Right atrium auricular region (tissue), 2 donors: ENCODE data around the gene ZC3H11A. TPM values are rescaled to one million over a fixed set of nuclear protein-coding genes. Genes with fewer than 3 reads are reported as not detected.
"Not testable (repeated sequence)": the region's sequence is repeated elsewhere in the genome, so short reads cannot be mapped to it uniquely, and the experiment has no call there.

ENCODE experiments used
- DNase-seq: peaks from one replicate; pipeline ENCODE4 v3.0.0-alpha.2; 2019; ENCODE audit warnings: low spot score
- H3K27ac ChIP-seq, 2 donors: fragments of 200-600 bp; sonication (generic); 1 replicate in 1 of 2; 2 replicates in 1 of 2; pipeline ENCODE4 v1.5.1; 2016 to 2019
- H3K27me3 ChIP-seq, 2 donors: fragments of 200-600 bp; sonication (generic); one replicate each; pipeline versions ENCODE4 v1.5.1 to v1.6.0; 2017 to 2019
- H3K36me3 ChIP-seq: fragments of 200-600 bp; sonication (generic); one replicate; pipeline ENCODE4 v1.5.1; 2016
- H3K4me1 ChIP-seq, 2 donors: fragments of 200-600 bp; sonication (generic); one replicate each; pipeline versions ENCODE4 v1.5.1 to v1.6.0; 2017 to 2019
- H3K4me3 ChIP-seq, 2 donors: fragments of 200-600 bp; sonication (generic); 1 replicate in 1 of 2; 2 replicates in 1 of 2; pipeline ENCODE4 v1.5.1; 2017 to 2019; ENCODE audit warnings: mild to moderate bottlenecking in 1 of 2, moderate library complexity in 1 of 2
- H3K9me3 ChIP-seq, 2 donors: fragments of 200-600 bp; sonication (generic); one replicate each; pipeline ENCODE4 v1.5.1; 2019
- total RNA-seq, 2 donors: library from RNA; depleted of rRNA; stranded (reverse); fragments of >200 nt; gene quantifications; one replicate each; pipeline ENCODE4 v1.1.0, GENCODE V29; 2016
- TF ChIP-seq, protein P1 (sequence below), 2 donors: fragments of 200-600 bp; sonication (generic); IDR thresholded peaks; one replicate each; pipeline ENCODE4 v1.5.1; 2019; ENCODE audit warnings: antibody characterized with exemption in 2 of 2

The ZC3H11A gene
- total RNA-seq, result 10 to 100 TPM; 53.1 to 56.0 TPM

DNA sequence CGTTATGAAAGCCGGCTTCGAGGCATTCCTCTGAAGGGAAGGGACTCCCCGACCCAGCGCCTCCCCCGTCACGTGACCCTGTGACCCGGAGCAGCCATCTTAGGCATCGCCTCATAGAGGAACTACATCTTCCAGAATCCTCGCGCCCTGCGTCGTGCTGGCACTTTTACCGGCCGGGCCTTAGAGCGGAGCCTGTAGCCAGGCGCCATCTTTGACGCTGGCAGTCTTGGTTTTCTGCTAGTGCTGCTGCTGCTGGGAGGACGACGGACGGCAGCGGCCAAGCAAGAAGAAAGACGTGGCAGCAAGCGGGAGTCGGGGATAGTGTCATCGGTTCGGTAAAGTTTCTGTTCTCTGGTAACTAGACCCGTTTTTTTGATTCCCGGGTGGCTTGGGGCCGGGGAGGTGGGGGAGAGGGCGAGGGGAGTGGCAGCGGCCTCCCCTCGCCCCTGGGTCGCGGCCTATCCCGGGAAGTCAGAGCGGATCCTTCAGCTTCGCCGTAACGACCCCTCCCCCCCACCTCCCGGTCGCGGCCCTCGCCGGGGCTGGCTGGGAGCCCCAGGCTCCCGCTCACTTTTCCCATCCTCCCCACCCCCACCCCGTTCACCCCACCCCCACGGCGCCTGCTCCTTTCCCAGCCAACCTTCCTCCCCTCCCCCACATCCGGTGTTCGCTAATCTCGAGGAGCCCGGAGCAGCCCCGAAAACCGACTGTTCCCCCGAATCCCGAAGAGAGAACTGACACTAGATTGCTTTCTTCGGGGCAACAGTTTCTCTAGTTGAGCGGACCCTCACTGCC lies at the start of gene ZC3H11A, which contains the start of gene ZBED6:
Gene ZC3H11A, plus strand, starts transcription at position 183 of the 795 bp plus-strand sequence. CDS start 21,448 bp downstream, outside the sequence.
Gene ZBED6, plus strand, starts transcription at position 183 of the 795 bp plus-strand sequence. CDS start 1,900 bp downstream, outside the sequence.
- Histone ChIP-seq H3K36me3 (no peaks in the 10 kb centered on the region), H3K4me1 (peaks cover 0 to 48% of the 10 kb centered on the region in 2 donors), H3K9me3 (no peaks in the 10 kb centered on the region), H3K27ac (peak within 1 kb of the TSS; percentile 94 to 97), H3K4me3 (peak within 1 kb of the TSS; percentile 65 to 73), H3K27me3 (no peaks in the 10 kb centered on the region)
- TF ChIP-seq, protein P1, sequence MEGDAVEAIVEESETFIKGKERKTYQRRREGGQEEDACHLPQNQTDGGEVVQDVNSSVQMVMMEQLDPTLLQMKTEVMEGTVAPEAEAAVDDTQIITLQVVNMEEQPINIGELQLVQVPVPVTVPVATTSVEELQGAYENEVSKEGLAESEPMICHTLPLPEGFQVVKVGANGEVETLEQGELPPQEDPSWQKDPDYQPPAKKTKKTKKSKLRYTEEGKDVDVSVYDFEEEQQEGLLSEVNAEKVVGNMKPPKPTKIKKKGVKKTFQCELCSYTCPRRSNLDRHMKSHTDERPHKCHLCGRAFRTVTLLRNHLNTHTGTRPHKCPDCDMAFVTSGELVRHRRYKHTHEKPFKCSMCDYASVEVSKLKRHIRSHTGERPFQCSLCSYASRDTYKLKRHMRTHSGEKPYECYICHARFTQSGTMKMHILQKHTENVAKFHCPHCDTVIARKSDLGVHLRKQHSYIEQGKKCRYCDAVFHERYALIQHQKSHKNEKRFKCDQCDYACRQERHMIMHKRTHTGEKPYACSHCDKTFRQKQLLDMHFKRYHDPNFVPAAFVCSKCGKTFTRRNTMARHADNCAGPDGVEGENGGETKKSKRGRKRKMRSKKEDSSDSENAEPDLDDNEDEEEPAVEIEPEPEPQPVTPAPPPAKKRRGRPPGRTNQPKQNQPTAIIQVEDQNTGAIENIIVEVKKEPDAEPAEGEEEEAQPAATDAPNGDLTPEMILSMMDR (IDR thresholded peaks at IDR 0.05), result no peak
- DNase-seq, result peak; percentile 100

DNA sequence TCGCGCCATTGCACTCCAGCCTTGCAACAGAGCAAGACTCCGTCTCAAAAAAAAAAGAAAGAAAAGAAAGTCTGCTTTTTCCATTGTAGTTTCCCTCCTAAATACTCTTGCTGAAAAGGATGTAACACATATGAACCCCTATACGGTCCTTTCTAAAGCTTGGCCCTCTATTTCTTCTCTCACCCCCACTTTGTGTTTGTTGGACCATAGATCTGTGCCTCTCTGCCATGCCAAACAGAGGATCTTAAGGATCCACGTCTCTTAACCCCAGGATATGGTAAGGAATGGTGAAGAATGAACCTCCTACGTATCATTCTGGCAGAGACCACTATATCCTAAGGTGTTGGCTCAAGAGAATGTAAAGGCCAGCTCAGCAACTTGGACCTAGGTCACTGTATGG lies 49.1 kb upstream of the ZC3H11A start:
- no peaks in the 10 kb centered on the region for H3K36me3 ChIP-seq
- TF ChIP-seq, protein P1 (IDR thresholded peaks at IDR 0.05), result no peak
- no peak for DNase-seq
- no peaks in the 10 kb centered on the region for H3K27me3 ChIP-seq
- H3K4me1 ChIP-seq, result peaks cover 0 to 22% of the 10 kb centered on the region in 2 donors
- H3K27ac ChIP-seq, result no peak overlapping the region
- no peak overlapping the region for H3K4me3 ChIP-seq
- no peaks in the 10 kb centered on the region for H3K9me3 ChIP-seq

DNA sequence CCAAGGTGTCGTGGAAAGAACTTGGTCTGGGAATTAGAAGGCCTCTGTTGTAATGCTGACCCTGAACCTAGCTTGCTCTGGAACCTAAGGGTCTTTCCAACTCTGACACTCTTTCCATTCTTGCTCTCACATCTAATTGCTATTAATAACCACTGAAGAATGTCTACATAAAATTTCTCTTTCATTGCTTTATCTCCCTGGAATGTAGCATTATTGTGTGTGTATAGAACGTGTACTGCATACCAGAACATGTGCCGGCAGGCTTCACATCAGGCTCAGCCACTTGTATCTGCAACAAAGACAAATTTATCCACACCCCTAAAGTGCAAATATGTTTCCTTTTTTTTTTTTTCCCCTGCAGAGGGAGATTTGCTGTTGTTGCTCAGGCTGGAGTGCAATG lies 44.4 kb upstream of the ZC3H11A start:
- no peaks in the 10 kb centered on the region for H3K36me3 ChIP-seq
- TF ChIP-seq, protein P1 (IDR thresholded peaks at IDR 0.05), result no peak
- no peak for DNase-seq
- no peak overlapping the region for H3K27ac ChIP-seq
- no peaks in the 10 kb centered on the region for H3K4me1 ChIP-seq
- no peaks in the 10 kb centered on the region for H3K27me3 ChIP-seq
- H3K4me3 ChIP-seq, result no peak overlapping the region
- no peaks in the 10 kb centered on the region for H3K9me3 ChIP-seq

DNA sequence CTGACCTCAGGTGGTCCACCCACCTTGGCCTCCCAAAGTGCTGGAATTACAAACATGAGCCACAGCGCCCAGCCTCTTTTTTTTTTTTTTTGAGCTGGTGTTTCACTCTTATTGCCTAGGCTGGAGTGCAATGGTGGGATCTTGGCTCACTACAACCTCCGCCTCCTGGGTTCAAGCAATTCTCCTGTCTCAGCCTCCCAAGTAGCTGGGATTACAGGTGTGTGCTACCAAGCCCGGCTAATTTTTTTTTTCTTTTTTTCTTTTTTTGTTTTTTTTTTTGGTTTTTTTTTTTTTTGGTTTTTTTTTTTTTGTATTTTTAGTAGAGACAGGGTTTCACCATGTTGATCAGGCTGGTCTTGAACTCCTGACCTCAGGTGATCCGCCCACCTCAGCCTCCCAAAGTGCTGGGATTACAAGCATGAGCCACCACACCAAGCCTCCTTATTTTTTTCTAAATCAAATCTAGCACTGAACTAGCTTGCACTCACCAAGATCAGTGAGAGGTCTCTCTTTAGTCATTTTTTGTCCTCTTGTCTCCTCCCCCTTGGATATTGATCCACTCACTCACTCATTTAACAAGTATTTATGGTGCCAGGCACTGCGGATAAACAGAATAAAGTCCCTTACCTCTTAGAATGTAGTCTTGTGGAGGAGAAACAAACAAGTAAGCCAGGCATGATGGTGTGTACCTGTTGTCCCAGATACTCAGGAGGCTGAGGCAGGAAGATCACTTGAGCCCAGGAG lies 43.6 kb upstream of the ZC3H11A start:
- H3K27ac ChIP-seq, H3K36me3 ChIP-seq, H3K9me3 ChIP-seq, DNase-seq, H3K27me3 ChIP-seq, H3K4me1 ChIP-seq, H3K4me3 ChIP-seq: not testable (repeated sequence)

DNA sequence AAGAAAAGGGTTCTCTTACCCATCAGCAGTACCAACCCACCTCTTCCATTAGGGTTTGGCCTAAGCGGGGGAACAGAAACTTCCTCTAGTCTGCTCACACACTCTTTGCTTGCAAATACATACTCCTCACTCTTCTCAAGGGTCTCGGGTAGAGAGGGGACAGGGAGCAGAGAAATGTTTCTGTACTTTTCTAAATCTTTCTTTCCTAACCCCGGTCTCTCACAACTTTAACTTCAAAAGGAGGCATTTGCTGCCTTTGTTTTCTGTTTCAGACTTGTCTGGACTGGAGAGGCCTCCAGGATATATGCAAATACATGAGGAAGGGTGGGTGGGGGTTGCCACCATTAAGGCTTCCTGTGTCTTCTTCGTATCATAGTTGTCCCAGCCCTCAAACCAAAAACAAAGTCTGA lies 41.0 kb upstream of the ZC3H11A start:
- Histone ChIP-seq H3K27ac (no peak overlapping the region), H3K4me1 (no peaks in the 10 kb centered on the region), H3K27me3 (no peaks in the 10 kb centered on the region), H3K9me3 (no peaks in the 10 kb centered on the region), H3K36me3 (no peaks in the 10 kb centered on the region), H3K4me3 (no peak overlapping the region)
- DNase-seq, result no peak
- TF ChIP-seq, protein P1 (IDR thresholded peaks at IDR 0.05), result no peak

DNA sequence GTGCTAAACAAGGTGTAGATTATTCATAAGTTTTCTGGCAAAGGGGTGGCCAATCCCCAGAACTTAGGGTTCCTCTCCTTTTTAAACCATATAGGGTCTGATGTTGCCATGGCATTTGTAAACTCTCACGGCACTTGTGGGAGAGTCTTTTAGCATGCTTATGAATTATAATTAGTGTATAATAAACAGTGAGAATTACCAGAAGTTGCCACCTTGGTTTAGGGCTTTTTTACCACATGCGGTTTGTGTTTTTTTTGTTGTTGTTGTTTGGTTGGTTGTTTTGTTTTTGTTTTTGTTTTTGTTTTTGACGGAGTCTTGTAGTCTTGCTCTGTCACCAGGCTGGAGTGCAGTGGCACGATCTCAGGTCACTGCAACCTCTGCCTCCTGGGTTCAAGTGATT lies 39.4 kb upstream of the ZC3H11A start:
- no peaks in the 10 kb centered on the region for H3K27me3 ChIP-seq
- no peak for DNase-seq

DNA sequence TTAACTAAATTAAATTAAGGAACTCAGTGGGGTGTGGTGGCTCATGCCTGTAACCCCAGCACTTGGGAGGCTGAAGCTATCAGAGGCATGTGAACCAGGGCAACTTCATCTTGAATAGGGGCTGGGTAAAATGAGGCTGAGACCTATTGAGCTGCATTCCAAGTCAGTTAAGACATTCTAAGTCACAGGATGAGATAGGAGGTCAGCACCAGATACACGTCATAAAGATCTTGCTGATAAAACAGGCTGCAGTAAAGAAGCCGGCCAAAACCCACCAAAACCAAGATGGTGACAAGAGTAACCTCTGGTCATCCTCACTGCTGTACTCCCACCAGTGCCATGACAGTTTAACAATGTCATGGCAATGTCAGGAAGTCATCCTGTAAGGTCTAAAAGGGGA lies 36.7 kb upstream of the ZC3H11A start:
- H3K4me3 ChIP-seq, DNase-seq, H3K27ac ChIP-seq, H3K4me1 ChIP-seq, H3K36me3 ChIP-seq, H3K9me3 ChIP-seq, H3K27me3 ChIP-seq: not testable (repeated sequence)

More for the DNA sequence above, 39.4 kb upstream of the ZC3H11A start:
- no peak overlapping the region for H3K4me3 ChIP-seq
- no peaks in the 10 kb centered on the region for H3K9me3 ChIP-seq
- TF ChIP-seq, protein P1 (IDR thresholded peaks at IDR 0.05), result no peak
- no peaks in the 10 kb centered on the region for H3K36me3 ChIP-seq
- H3K4me1 ChIP-seq, result no peaks in the 10 kb centered on the region
- H3K27ac ChIP-seq, result no peak overlapping the region
